Nephron progenitor cell (in vitro differentiated cells): ENCODE measurements around the gene SCNN1G.

ENCODE experiments used
- DNase-seq: peaks from one replicate; pipeline ENCODE4 v3.0.0; 2021
- H3K27ac Mint-ChIP-seq: 2 replicates; pipeline ENCODE4 v1.8.0; 2021; ENCODE audit warnings: mild to moderate bottlenecking, moderate library complexity, mixed read lengths
- H3K27me3 Mint-ChIP-seq: 2 replicates; pipeline ENCODE4 v1.8.0; 2021; ENCODE audit warnings: mild to moderate bottlenecking, low read depth, mixed read lengths; ENCODE audit not compliant: poor library complexity
- H3K36me3 Mint-ChIP-seq: 2 replicates; pipeline ENCODE4 v1.8.0; 2021; ENCODE audit warnings: low read depth, mixed read lengths
- H3K4me1 Mint-ChIP-seq: 2 replicates; pipeline ENCODE4 v1.8.0; 2021; ENCODE audit warnings: mixed read lengths
- H3K4me3 Mint-ChIP-seq: 2 replicates; pipeline ENCODE4 v1.8.0; 2021; ENCODE audit warnings: mild to moderate bottlenecking, moderate library complexity, mixed read lengths
- H3K9me3 Mint-ChIP-seq: 2 replicates; pipeline ENCODE4 v1.8.0; 2021; ENCODE audit warnings: mild to moderate bottlenecking, moderate library complexity, mixed read lengths
- CTCF ChIP-seq: fragments of 200-600 bp; sonication (generic); IDR thresholded peaks from 2 replicates; pipeline ENCODE4 v1.5.0; 2021; ENCODE audit warnings: antibody characterized with exemption

Gene SCNN1G

GRCh38 chr16:23148513-23149266, 33.9 kb upstream of the SCNN1G start:
- peak; percentile 46 for DNase-seq
- Mint-ChIP-seq H3K36me3 (no peaks in the 10 kb centered on the region), H3K4me3 (peak overlapping the region; percentile 95), H3K27ac (no peak overlapping the region), H3K9me3 (no peaks in the 10 kb centered on the region), H3K27me3 (peaks cover 22% of the 10 kb centered on the region), H3K4me1 (peaks cover 44% of the 10 kb centered on the region)
- no peak for TF ChIP-seq CTCF

- no peak for TF ChIP-seq CTCF
- Mint-ChIP-seq H3K27ac (no peak within 1 kb of the TSS), H3K27me3 (peaks cover 28% of the 10 kb centered on the region), H3K4me1 (peaks cover 41% of the 10 kb centered on the region), H3K4me3 (peak within 1 kb of the TSS; percentile 95), H3K36me3 (no peaks in the 10 kb centered on the region), H3K9me3 (no peaks in the 10 kb centered on the region)
- DNase-seq: peak; percentile 93
Observed at GRCh38 chr16:23149267-23149992, 33.1 kb upstream of the SCNN1G start, which contains the start of gene USP31. USP31 (minus strand) TSS chr16:23149452; CDS start chr16:23149270, 182 bp downstream.

- H3K27ac Mint-ChIP-seq: no peak overlapping the region
- H3K4me1 Mint-ChIP-seq: peaks cover 37% of the 10 kb centered on the region
- no peak for TF ChIP-seq CTCF
- no peaks in the 10 kb centered on the region for H3K9me3 Mint-ChIP-seq
- DNase-seq: no peak
- no peaks in the 10 kb centered on the region for H3K36me3 Mint-ChIP-seq
- H3K4me3 Mint-ChIP-seq: peak overlapping the region; percentile 82
- H3K27me3 Mint-ChIP-seq: peaks cover 33% of the 10 kb centered on the region
Observed at GRCh38 chr16:23149993-23150364, 32.6 kb upstream of the SCNN1G start.

GRCh38 chr16:23152386-23153178, 30.0 kb upstream of the SCNN1G start:
- H3K4me3 Mint-ChIP-seq: no peak overlapping the region
- no peak for DNase-seq
- TF ChIP-seq CTCF: no peak
- H3K27ac Mint-ChIP-seq: no peak overlapping the region
- H3K27me3 Mint-ChIP-seq: peaks cover 50% of the 10 kb centered on the region
- H3K36me3 Mint-ChIP-seq: no peaks in the 10 kb centered on the region
- no peaks in the 10 kb centered on the region for H3K9me3 Mint-ChIP-seq
- peaks cover 15% of the 10 kb centered on the region for H3K4me1 Mint-ChIP-seq

GRCh38 chr16:23155445-23156049, 27.0 kb upstream of the SCNN1G start:
- Mint-ChIP-seq H3K4me1 (peaks cover 4% of the 10 kb centered on the region), H3K27me3 (peaks cover 44% of the 10 kb centered on the region), H3K9me3 (peaks cover 7% of the 10 kb centered on the region), H3K27ac (no peak overlapping the region), H3K4me3 (no peak overlapping the region), H3K36me3 (no peaks in the 10 kb centered on the region)
- TF ChIP-seq CTCF: no peak
- no peak for DNase-seq
